Uterus (tissue), 2 donors: ENCODE data around the gene ATP8A2.

ENCODE experiments used
- POLR2A ChIP-seq, 2 donors: fragments of 450-650 bp; IDR thresholded peaks; one replicate each; pipeline ENCODE4 v1.6.1; 2016; ENCODE audit warnings: antibody characterized with exemption in 2 of 2, mild to moderate bottlenecking in 1 of 2, moderate library complexity in 1 of 2
- TF ChIP-seq, protein P1 (sequence below), 4 experiments: fragments of 200-600 bp in 2 of 4; fragments of 450-650 bp in 2 of 4; sonication (generic) in 2 of 4; IDR thresholded peaks; one replicate each; pipeline ENCODE4 v1.5.1; 2016 to 2019; ENCODE audit warnings: antibody characterized with exemption in 4 of 4, mild to moderate bottlenecking in 2 of 4, moderate library complexity in 1 of 4

DNA sequence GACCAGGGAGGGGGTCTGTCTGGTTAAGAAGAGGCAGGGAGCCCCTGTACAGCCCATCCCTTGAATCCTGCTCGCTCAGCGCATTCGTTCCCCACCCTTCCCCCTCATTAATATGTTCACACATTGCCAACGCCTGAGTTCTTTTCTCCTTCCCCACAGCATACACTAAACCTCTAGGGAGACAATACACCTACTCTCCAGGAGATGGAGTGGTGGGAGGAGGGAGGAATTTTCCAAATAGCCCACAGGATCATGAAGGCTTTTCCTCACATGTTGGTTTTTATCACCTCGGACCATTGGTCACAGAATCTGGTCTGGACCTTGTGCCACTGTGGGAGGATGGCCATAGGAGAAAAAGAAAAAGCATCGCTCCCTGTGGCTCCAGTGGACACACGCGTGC lies 385.1 kb downstream of the ATP8A2 start:
- TF ChIP-seq, protein P1, sequence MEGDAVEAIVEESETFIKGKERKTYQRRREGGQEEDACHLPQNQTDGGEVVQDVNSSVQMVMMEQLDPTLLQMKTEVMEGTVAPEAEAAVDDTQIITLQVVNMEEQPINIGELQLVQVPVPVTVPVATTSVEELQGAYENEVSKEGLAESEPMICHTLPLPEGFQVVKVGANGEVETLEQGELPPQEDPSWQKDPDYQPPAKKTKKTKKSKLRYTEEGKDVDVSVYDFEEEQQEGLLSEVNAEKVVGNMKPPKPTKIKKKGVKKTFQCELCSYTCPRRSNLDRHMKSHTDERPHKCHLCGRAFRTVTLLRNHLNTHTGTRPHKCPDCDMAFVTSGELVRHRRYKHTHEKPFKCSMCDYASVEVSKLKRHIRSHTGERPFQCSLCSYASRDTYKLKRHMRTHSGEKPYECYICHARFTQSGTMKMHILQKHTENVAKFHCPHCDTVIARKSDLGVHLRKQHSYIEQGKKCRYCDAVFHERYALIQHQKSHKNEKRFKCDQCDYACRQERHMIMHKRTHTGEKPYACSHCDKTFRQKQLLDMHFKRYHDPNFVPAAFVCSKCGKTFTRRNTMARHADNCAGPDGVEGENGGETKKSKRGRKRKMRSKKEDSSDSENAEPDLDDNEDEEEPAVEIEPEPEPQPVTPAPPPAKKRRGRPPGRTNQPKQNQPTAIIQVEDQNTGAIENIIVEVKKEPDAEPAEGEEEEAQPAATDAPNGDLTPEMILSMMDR (IDR thresholded peaks at IDR 0.05): no peak
- TF ChIP-seq POLR2A (IDR thresholded peaks at IDR 0.05): no peak
